HCT116 (cell line): ENCODE results near the gene TSPAN11. TPM values are rescaled to one million over a fixed set of nuclear protein-coding genes. Genes with fewer than 3 reads are reported as not detected.

Experiments
- ATAC-seq: fragments of 200-7000 bp; cut with Tn5 transposase; 2 replicates; pipeline ENCODE4 v1.9.1; 2020; ENCODE audit warnings: mild to moderate bottlenecking, moderate library complexity
- BruUV-seq: library from RNA; stranded (reverse); fragments of 400-500 nt; replicated peaks from 2 replicates; lab custom pipeline; 2021; lab: Mats Ljungman, UMichigan
- CTCF ChIA-PET: fragments of 300-600 bp; sonication (Branson Sonifier 250); formaldehyde crosslinking; loops from one replicate; lab custom pipeline; 2021; ENCODE audit warnings: antibody characterized with exemption; lab: Charles Lee
- POLR2A ChIA-PET: fragments of 300-600, 350-600 bp; sonication (Branson Sonifier 250); formaldehyde crosslinking; loops from one replicate; lab custom pipeline; 2021; ENCODE audit warnings: antibody characterized with exemption; lab: Charles Lee
- RAD21 ChIA-PET, 2 experiments: fragments of 300-600 bp; sonication (Branson Sonifier 250); formaldehyde crosslinking; loops; one replicate each; lab custom pipeline; 2023; ENCODE audit warnings: low total read pairs in 2 of 2; ENCODE audit not compliant: uncharacterized antibody in 2 of 2, unreplicated experiment in 2 of 2, low non-redundant PET in 1 of 2; lab: Charles Lee
- DNase-seq: peaks from one replicate; pipeline ENCODE4 v3.0.0-alpha.2; 2010; ENCODE audit warnings: low read depth, low spot score
- H2AFZ ChIP-seq: fragments of 200-600 bp; shearing (Covaris generic), sonication (generic); 2 replicates; pipeline ENCODE4 v1.6.1; 2017; ENCODE audit warnings: low read depth, mixed run types, mixed read lengths, antibody characterized with exemption, low read length; ENCODE audit not compliant: poor library complexity, severe bottlenecking
- H3K27ac ChIP-seq: 2 replicates; pipeline ENCODE4 v1.5.1; 2012; ENCODE audit warnings: low read depth, low read length
- H3K27me3 ChIP-seq: fragments of 200-600 bp; sonication (generic); 2 replicates; pipeline ENCODE4 v1.6.1; 2016; ENCODE audit warnings: mixed run types, low read length, mixed read lengths; ENCODE audit not compliant: insufficient read depth
- H3K36me3 ChIP-seq, 2 experiments: fragments of 200-500 bp in 1 of 2; fragments of 200-600 bp in 1 of 2; sonication (Bioruptor generic) in 1 of 2; sonication (generic) in 1 of 2; 2 replicates each; pipeline versions ENCODE4 v1.5.1 to v1.6.1; 2014 to 2016; ENCODE audit warnings: low read length in 2 of 2, inconsistent platforms in 1 of 2, mixed read lengths in 1 of 2, mixed run types in 1 of 2; ENCODE audit not compliant: insufficient read depth in 2 of 2, control insufficient read depth in 1 of 2
- H3K4me1 ChIP-seq, 2 experiments: fragments of 200-600 bp in 1 of 2; sonication (generic) in 1 of 2; 2 replicates each; pipeline versions ENCODE4 v1.5.1 to v1.6.1; 2012 to 2017; ENCODE audit warnings: low read length in 2 of 2, inconsistent platforms in 1 of 2, mild to moderate bottlenecking in 1 of 2, mixed read lengths in 1 of 2, mixed run types in 1 of 2, moderate library complexity in 1 of 2; ENCODE audit not compliant: insufficient read depth in 2 of 2, control insufficient read depth in 1 of 2
- H3K4me2 ChIP-seq: fragments of 200-600 bp; sonication (generic); 2 replicates; pipeline ENCODE4 v1.6.1; 2017; ENCODE audit warnings: mixed run types, low read length, mixed read lengths
- H3K4me3 ChIP-seq, 2 experiments: fragments of 200-600 bp in 1 of 2; sonication (generic) in 1 of 2; replicated peaks in 1 of 2; 2 replicates each; pipeline ENCODE4 v1.5.1; 2011 to 2016; ENCODE audit warnings: low read length in 2 of 2, control low read depth in 1 of 2, low read depth in 1 of 2, mild to moderate bottlenecking in 1 of 2, mixed read lengths in 1 of 2, mixed run types in 1 of 2
- H3K79me2 ChIP-seq: fragments of 200-600 bp; sonication (generic); 2 replicates; pipeline ENCODE4 v1.6.1; 2017; ENCODE audit warnings: mild to moderate bottlenecking, mixed run types, low read length, moderate library complexity, mixed read lengths; ENCODE audit not compliant: insufficient read depth
- H3K9ac ChIP-seq: fragments of 200-600 bp; sonication (generic); 2 replicates; pipeline ENCODE4 v1.6.1; 2016; ENCODE audit warnings: low read length, mixed read lengths
- H3K9me2 ChIP-seq: fragments of 200-600 bp; sonication (generic), shearing (Covaris generic); 2 replicates; pipeline ENCODE4 v1.6.1; 2017; ENCODE audit warnings: mixed run types, mild to moderate bottlenecking, moderate library complexity; ENCODE audit not compliant: insufficient read depth
- H3K9me3 ChIP-seq, 2 experiments: fragments of 200-500 bp in 1 of 2; fragments of 200-600 bp in 1 of 2; sonication (Bioruptor generic) in 1 of 2; sonication (generic) in 1 of 2; 2 replicates each; pipeline ENCODE4 v1.6.1; 2014 to 2017; ENCODE audit warnings: low read length in 2 of 2, mixed read lengths in 2 of 2, inconsistent platforms in 1 of 2, low read depth in 1 of 2, mild to moderate bottlenecking in 1 of 2, mixed run types in 1 of 2, moderate library complexity in 1 of 2; ENCODE audit not compliant: control insufficient read depth in 1 of 2, insufficient read depth in 1 of 2
- H4K20me1 ChIP-seq: fragments of 200-600 bp; sonication (generic), shearing (Covaris generic); 2 replicates; pipeline ENCODE4 v1.6.1; 2017; ENCODE audit warnings: mixed run types, mild to moderate bottlenecking, moderate library complexity; ENCODE audit not compliant: insufficient read depth
- CEBPB ChIP-seq: IDR thresholded peaks from 2 replicates; pipeline ENCODE4 v1.6.1; 2012; ENCODE audit warnings: low read depth
- EGR1 ChIP-seq: IDR thresholded peaks from 2 replicates; pipeline ENCODE4 v1.6.1; 2012; ENCODE audit warnings: low read depth
- ELF1 ChIP-seq: IDR thresholded peaks from 2 replicates; pipeline ENCODE4 v1.6.1; 2012; ENCODE audit warnings: low read depth, borderline replicate concordance
- EZH2 ChIP-seq: fragments of 200-600 bp; sonication (generic); IDR thresholded peaks from 2 replicates; pipeline ENCODE4 v1.6.1; 2017; ENCODE audit warnings: antibody characterized with exemption, mixed run types
- EZH2phosphoT487 ChIP-seq: fragments of 200-600 bp; IDR thresholded peaks from 2 replicates; pipeline ENCODE4 v1.6.1; 2018; ENCODE audit warnings: antibody characterized with exemption, borderline replicate concordance
- JUND ChIP-seq: IDR thresholded peaks from 2 replicates; pipeline ENCODE4 v1.6.1; 2012
- POLR2A ChIP-seq: IDR thresholded peaks from 2 replicates; pipeline ENCODE4 v1.7.0; 2011; ENCODE audit warnings: borderline replicate concordance; ENCODE audit not compliant: insufficient read depth, insufficient read length; ENCODE audit errors: extremely low read depth
- RAD21 ChIP-seq: IDR thresholded peaks from 2 replicates; pipeline ENCODE4 v1.6.1; 2012; ENCODE audit warnings: low read depth, mild to moderate bottlenecking
- SP1 ChIP-seq: IDR thresholded peaks from 2 replicates; pipeline ENCODE4 v1.6.1; 2012; ENCODE audit warnings: low read depth
- SRF ChIP-seq: IDR thresholded peaks from 2 replicates; pipeline ENCODE4 v1.6.1; 2012; ENCODE audit warnings: low read depth
- TCF7L2 ChIP-seq: IDR thresholded peaks from 2 replicates; pipeline ENCODE4 v1.7.0; 2011; ENCODE audit warnings: borderline replicate concordance, inconsistent platforms; ENCODE audit not compliant: insufficient read depth, insufficient read length; ENCODE audit errors: extremely low read depth
- YY1 ChIP-seq: IDR thresholded peaks from 2 replicates; pipeline ENCODE4 v1.6.1; 2011; ENCODE audit warnings: low read length, low read depth, moderate library complexity, mild to moderate bottlenecking; ENCODE audit not compliant: insufficient replicate concordance; ENCODE audit errors: extremely low read depth
- ZFX ChIP-seq: fragments of 450-650 bp; IDR thresholded peaks from 2 replicates; pipeline ENCODE4 v1.6.1; 2017
- ZNF274 ChIP-seq: fragments of 200-500 bp; sonication (Bioruptor generic); IDR thresholded peaks from 2 replicates; pipeline ENCODE4 v1.6.1; 2014; ENCODE audit warnings: mild to moderate bottlenecking, low read depth, low read length, inconsistent platforms
- intact Hi-C: fragments of 100-400 bp; cut with micrococcal nuclease; formaldehyde crosslinking; loops from 2 replicates; pipeline ENCODE4 v1.10.0; 2022
- total RNA-seq: library from RNA; stranded (reverse); gene quantifications from one replicate; pipeline ENCODE4 v1.2.1, GENCODE V29; 2021; ENCODE audit not compliant: unreplicated experiment
- TF ChIP-seq, protein P1 (sequence below): IDR thresholded peaks from 2 replicates; pipeline ENCODE4 v1.6.1; 2012
- TF ChIP-seq, protein P2 (sequence below): IDR thresholded peaks from 2 replicates; pipeline ENCODE4 v1.6.1; 2012

TSPAN11 gene
- total RNA-seq, 1 experiment from 2014 or later, result not detected

DNA sequence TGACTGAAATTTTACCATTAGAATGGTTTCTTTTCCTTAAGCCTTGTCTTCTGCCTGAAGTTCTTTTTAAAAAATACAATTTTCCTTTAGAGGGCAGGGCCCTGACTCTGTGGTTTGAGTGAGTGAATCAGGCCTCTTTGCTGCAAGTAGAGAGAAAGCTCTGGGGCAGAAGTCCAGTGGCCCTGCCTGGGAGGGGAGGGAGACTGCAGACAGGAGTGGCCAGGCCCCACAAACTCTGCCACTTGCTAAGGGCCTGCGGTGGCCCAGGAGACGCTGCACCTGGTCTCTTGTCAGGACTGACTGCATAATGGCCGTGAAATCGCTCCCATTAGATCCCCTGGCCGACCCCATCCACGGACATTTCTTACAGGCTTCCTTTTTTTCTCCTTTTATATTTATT is 25.5 kb downstream of the TSPAN11 start:
- H3K9me3 ChIP-seq, result no peaks in the 10 kb centered on the region
- CTCF ChIA-PET, result no interaction called here
- H3K27me3 ChIP-seq, result no peaks in the 10 kb centered on the region
- RAD21 ChIA-PET, result no interaction called here
- no peak overlapping the region for H3K4me2 ChIP-seq
- no peak overlapping the region for H3K4me3 ChIP-seq
- no peak for TF ChIP-seq EGR1
- TF ChIP-seq YY1, result no peak
- no peak for TF ChIP-seq ELF1
- no peak for TF ChIP-seq RAD21
- TF ChIP-seq SP1, result no peak
- TF ChIP-seq JUND, result no peak
- TF ChIP-seq EZH2, result no peak
- no peak for TF ChIP-seq ZFX
- no peak for TF ChIP-seq TCF7L2
- TF ChIP-seq CEBPB, result no peak
- no peak for TF ChIP-seq ZNF274
- no peak for TF ChIP-seq POLR2A
- TF ChIP-seq, protein P1, sequence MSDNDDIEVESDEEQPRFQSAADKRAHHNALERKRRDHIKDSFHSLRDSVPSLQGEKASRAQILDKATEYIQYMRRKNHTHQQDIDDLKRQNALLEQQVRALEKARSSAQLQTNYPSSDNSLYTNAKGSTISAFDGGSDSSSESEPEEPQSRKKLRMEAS, result no peak
- TF ChIP-seq EZH2phosphoT487, result no peak
- no peak for TF ChIP-seq SRF
- ATAC-seq (no peak), DNase-seq (no peak)
- H3K79me2 ChIP-seq, result no peaks in the 10 kb centered on the region
- H3K27ac ChIP-seq, result no peak overlapping the region
- no peaks in the 10 kb centered on the region for H3K36me3 ChIP-seq
- no TSS peak for BruUV-seq
- H2AFZ ChIP-seq, result no peak overlapping the region
- no peak overlapping the region for H3K9ac ChIP-seq
- intact Hi-C loops, result no loop called here
- no peaks in the 10 kb centered on the region for H3K4me1 ChIP-seq
- POLR2A ChIA-PET, result no interaction called here
- H3K9me2 ChIP-seq, result no peaks in the 10 kb centered on the region
- H4K20me1 ChIP-seq, result no peaks in the 10 kb centered on the region

DNA sequence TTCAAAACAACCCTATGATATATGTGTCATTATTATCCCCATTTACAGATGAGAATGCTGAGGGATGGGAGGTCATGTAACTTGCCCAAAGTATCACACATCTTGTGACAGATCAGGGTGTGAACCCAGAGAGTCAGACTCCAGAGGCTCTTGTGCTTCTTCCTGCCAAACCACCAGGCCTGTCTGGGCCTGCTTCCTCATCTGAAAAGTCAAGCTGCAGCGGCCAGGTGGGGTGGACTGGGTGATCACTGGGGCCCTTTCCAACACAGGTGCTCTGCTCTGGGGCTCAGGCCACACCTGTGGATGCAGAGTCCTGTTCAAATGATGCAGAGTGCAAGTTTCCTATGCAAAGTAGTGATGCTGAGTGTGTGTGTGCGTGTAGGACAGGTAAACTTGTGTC is 26.7 kb downstream of the TSPAN11 start:
- H4K20me1 ChIP-seq, result no peaks in the 10 kb centered on the region
- no peaks in the 10 kb centered on the region for H3K9me2 ChIP-seq
- H3K9me3 ChIP-seq, result no peaks in the 10 kb centered on the region
- TF ChIP-seq SP1 (no peak), POLR2A (no peak), EGR1 (no peak), SRF (no peak), EZH2phosphoT487 (no peak), EZH2 (no peak), RAD21 (no peak), ZNF274 (no peak), CEBPB (no peak)
- TF ChIP-seq, protein P2, sequence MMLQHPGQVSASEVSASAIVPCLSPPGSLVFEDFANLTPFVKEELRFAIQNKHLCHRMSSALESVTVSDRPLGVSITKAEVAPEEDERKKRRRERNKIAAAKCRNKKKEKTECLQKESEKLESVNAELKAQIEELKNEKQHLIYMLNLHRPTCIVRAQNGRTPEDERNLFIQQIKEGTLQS, result no peak
- H3K9ac ChIP-seq, result no peak overlapping the region
- no peak overlapping the region for H3K4me2 ChIP-seq
- H3K27ac ChIP-seq, result no peak overlapping the region
- no peak for DNase-seq
- no peak overlapping the region for H3K4me3 ChIP-seq
- ATAC-seq, result no peak
- no TSS peak for BruUV-seq
- H3K27me3 ChIP-seq, result no peaks in the 10 kb centered on the region
- H3K79me2 ChIP-seq, result no peaks in the 10 kb centered on the region
- no peaks in the 10 kb centered on the region for H3K36me3 ChIP-seq
- intact Hi-C loops, result no loop called here
- ChIA-PET POLR2A (no interaction called here), RAD21 (no interaction called here), CTCF (no interaction called here)
- H3K4me1 ChIP-seq, result no peaks in the 10 kb centered on the region
- H2AFZ ChIP-seq, result no peak overlapping the region
